HG03571 (cell line): ENCODE results near the gene SLC25A31.

Source experiments
- ATAC-seq: cut with Tn5 transposase; IDR thresholded peaks from one replicate; pipeline ENCODE4 v1.9.1; 2021; ENCODE audit not compliant: unreplicated experiment

Gene SLC25A31

DNA sequence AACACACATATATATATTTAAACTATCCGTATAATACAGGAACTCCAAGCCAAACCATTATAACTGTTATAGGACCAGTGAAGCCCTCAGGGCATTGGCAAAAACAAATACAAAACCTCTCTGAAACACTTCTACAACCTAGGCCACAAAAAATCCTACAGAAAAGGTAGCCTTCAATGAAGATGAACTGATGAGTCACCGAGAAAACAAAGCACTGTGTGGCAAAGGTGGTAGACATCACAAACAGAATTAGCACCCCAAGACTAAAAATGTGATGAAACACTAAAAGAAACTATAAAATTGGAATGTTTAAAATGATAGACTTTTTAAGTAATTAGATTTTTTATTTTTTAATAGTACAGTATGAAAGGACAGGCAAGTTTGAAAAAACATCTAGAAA, 46.4 kb downstream of the SLC25A31 start:
- no peak for ATAC-seq

DNA sequence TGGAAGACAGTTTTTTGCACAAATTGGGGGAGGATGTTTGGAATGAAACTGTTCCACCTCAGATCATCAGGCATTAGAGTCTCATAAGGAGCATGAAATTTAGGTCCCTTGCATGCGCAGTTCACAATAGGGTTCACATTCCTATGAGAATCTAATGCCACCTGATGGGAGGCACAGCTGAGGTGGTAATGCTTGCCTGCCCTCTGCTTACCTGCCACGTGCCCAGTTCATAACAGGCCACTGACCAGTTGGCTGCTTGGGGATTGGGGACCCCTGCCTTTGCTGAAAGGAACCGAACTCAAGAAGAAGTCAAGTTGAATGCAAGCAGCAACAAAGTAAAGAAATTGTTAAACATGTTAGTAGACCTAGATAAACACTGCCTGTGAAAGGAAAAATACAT, 47.3 kb downstream of the SLC25A31 start:
- no peak for ATAC-seq

GRCh38 chr4:127778102-127778501, 47.9 kb downstream of the SLC25A31 start:
- ATAC-seq: no peak

GRCh38 chr4:127780598-127780997, 50.4 kb downstream of the SLC25A31 start:
- no peak for ATAC-seq

GRCh38 chr4:127781300-127782024, 51.3 kb downstream of the SLC25A31 start:
- ATAC-seq: peak; percentile 33

- peak; percentile 72 for ATAC-seq
These were observed 51.8 kb downstream of the SLC25A31 start for GRCh38 chr4:127782025-127782274.

DNA sequence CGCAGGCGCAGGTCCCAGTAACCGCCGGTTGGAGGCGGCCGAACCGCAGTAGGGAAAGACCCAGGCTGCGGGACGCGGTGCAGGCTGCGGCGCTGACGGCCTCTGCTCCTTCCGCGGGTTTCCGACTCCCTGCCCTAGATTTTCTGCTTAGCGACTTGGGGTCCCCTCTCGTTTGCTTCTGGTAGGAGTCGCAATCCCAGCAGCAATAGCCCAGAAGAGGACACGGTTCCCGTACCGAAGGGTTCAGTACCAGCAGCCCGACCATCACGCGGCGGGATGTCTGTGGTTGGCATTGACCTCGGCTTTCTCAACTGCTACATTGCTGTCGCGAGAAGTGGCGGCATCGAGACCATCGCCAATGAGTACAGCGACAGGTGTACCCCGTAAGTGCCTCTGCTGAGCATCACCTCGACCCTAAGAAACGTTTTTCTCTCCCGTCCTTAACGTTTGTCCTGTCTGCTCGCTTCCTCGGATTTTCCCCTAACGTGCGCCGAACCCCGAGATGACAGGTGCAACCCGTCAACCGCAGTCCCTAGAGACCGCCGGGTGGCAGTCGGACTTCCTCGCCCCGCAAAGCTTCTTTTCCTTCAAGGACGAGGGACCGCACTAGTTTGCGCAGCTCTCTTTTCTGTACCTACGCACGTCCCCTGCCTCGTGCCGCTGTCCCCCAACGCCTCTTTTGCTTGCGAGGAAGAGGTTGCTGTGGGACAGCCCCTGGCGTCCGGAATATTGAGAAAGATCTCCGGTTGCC, 52.2 kb downstream of the SLC25A31 start, which contains the start of gene HSPA4L:
Gene HSPA4L, plus strand, starts transcription at position 48 of the 751 bp plus-strand sequence. Its CDS starts 229 bp downstream, at position 277.
- peak; percentile 35 for ATAC-seq

GRCh38 chr4:127783026-127783769, 53.0 kb downstream of the SLC25A31 start:
- ATAC-seq: peak; percentile 11

DNA sequence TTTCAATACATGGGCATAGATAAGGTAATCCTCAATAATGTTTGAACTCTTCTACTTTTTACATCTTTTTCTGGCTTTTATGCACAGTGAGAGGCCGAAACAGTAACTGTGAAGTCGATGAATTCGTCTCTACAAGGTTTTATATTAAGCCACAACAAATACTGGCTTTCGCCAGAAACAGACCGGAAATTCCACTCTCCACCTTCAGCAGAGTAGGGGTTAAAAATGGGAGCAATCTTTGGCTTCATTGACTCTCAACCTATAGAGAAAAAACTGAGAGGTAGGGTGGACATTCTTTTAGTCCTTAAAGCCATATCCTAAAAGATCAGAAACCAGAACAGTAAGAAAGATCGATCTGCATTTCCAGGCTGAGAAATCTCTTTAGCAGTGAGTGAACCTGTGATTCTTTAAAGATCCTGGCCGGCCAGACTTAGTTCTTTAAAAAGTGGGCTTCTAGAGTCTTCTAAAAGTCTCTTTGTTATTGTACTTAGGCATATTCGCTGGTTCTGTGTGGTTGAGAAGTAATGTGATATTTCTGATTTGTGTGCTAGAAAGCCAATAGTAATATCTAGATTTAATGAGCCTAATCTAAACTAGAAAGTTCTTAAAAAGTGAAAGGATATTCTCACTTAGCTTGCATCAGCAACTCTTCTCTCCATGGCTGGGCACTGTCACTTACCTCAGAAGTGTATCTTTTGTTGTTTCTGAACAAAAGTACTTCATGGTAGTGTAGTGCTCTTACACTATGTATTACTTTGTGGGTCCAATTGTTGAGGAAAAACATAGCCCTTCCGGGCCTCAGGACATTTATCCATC, 54.0 kb downstream of the SLC25A31 start:
- ATAC-seq: no peak

GRCh38 chr4:127788517-127788916, 58.3 kb downstream of the SLC25A31 start:
- ATAC-seq: no peak

DNA sequence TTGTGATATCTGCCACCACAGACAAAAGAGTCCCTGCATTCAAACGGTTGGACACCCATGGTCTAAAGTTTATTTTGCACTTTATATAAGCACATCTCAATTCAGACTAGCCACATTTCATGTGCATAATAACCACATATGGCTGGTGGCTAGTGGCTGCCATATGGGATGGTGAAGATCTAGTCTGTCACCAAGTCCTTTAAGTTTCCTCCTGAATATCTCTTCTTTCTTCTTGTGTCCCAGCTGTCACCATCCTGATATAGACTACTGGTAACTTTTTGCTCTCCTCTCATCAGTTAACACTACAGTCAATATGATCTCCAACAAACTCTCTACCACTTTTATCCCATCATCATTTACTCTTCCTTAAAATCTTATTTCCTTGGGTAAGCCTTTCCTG, 61.2 kb downstream of the SLC25A31 start:
- ATAC-seq: no peak

GRCh38 chr4:127793528-127793927, 63.3 kb downstream of the SLC25A31 start:
- ATAC-seq: no peak

- no peak for ATAC-seq
These were observed 69.5 kb downstream of the SLC25A31 start for GRCh38 chr4:127799711-127800110.

- no peak for ATAC-seq
These were observed 79.1 kb downstream of the SLC25A31 start for GRCh38 chr4:127809173-127809800.

DNA sequence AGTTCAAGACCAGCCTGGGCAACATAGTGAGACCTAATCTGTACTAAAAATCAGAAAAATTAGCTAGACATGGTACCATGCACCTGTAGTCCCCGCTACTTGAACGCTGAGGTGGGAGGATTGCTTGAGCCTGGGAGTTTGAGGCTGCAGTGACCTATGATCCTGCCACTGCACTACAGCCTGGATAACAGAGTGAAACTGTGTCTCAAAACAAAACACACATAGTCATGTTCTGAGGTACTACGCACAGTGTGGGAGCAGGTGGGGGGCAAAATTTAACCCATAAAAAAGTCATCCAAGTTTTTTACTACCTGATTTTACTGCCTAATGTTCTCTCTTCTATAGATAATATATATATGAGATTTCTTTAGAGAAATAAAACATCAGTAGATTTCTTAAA, 80.4 kb downstream of the SLC25A31 start:
- ATAC-seq: no peak

DNA sequence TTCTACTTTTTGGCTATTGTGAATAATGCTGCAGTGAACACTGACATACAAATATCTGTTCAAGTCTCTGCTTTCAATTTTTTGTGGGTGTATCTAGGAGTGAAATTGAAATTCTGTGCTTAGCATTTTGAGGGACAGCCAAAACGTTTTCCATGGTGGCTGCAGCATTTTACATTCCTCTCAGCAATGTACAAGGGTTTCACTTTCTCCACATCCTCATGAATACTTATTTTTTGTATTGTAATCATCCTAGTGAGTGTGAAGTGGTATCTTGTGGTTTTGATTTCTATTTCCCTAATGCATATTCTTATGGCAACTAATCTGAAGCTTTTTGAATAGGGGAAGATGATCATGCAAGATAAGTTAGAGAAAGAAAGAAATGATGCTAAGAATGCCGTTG, 92.2 kb downstream of the SLC25A31 start:
- ATAC-seq: no peak
